Measurements from ENCODE around the gene STING1.
A peak's percentile ranks its signal among the peaks of the same experiment; 100 is the strongest.

DNA sequence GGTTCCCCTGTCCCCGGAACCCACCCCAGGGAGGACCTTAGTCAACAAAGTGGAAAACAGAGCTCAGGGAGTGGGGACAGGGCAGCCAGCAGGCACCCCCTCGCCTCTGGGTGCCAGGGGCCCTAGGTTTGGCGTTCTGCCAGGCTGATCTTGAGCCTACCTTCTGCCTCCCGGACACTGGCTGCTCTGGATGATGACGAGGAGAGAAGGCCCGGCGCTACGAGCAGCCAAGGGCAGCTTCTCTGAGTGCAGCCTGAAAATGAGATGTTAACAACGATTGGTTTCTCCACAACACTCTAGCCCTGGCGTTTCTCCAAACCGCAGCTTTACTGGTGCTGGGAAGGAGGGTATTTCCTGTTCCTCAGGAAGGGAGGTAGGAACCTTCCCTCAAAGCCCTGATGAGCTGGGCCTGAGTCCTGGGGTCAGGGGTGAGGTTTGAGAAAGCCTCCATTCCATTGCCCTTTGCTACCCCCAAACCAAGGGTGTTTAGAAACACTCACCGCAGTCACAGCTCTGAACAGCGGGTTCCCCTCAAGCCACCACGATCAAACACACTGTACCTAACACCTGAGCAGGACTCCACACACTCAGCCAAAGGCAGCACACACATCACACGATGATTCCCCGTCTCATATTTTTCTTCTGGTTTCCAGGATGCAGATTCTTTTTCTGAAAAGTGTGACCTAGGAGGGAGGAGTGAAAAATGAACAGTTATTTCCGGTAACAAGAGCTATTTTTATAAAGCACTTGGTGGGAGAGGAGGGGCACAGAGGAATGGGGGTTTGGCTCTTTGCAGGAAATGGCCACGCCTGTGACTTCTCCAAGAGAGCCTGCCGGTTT is at the start of gene STING1:
- peak; percentile 62 for TF ChIP-seq POLR2AphosphoS5 (IDR thresholded peaks at IDR 0.05; ENCODE audit: low read depth)
- TF ChIP-seq, protein P1, sequence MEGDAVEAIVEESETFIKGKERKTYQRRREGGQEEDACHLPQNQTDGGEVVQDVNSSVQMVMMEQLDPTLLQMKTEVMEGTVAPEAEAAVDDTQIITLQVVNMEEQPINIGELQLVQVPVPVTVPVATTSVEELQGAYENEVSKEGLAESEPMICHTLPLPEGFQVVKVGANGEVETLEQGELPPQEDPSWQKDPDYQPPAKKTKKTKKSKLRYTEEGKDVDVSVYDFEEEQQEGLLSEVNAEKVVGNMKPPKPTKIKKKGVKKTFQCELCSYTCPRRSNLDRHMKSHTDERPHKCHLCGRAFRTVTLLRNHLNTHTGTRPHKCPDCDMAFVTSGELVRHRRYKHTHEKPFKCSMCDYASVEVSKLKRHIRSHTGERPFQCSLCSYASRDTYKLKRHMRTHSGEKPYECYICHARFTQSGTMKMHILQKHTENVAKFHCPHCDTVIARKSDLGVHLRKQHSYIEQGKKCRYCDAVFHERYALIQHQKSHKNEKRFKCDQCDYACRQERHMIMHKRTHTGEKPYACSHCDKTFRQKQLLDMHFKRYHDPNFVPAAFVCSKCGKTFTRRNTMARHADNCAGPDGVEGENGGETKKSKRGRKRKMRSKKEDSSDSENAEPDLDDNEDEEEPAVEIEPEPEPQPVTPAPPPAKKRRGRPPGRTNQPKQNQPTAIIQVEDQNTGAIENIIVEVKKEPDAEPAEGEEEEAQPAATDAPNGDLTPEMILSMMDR (IDR thresholded peaks at IDR 0.05; ENCODE audit: insufficient read depth, low read length): no peak
- TF ChIP-seq, protein P2, sequence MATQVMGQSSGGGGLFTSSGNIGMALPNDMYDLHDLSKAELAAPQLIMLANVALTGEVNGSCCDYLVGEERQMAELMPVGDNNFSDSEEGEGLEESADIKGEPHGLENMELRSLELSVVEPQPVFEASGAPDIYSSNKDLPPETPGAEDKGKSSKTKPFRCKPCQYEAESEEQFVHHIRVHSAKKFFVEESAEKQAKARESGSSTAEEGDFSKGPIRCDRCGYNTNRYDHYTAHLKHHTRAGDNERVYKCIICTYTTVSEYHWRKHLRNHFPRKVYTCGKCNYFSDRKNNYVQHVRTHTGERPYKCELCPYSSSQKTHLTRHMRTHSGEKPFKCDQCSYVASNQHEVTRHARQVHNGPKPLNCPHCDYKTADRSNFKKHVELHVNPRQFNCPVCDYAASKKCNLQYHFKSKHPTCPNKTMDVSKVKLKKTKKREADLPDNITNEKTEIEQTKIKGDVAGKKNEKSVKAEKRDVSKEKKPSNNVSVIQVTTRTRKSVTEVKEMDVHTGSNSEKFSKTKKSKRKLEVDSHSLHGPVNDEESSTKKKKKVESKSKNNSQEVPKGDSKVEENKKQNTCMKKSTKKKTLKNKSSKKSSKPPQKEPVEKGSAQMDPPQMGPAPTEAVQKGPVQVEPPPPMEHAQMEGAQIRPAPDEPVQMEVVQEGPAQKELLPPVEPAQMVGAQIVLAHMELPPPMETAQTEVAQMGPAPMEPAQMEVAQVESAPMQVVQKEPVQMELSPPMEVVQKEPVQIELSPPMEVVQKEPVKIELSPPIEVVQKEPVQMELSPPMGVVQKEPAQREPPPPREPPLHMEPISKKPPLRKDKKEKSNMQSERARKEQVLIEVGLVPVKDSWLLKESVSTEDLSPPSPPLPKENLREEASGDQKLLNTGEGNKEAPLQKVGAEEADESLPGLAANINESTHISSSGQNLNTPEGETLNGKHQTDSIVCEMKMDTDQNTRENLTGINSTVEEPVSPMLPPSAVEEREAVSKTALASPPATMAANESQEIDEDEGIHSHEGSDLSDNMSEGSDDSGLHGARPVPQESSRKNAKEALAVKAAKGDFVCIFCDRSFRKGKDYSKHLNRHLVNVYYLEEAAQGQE (IDR thresholded peaks at IDR 0.05; ENCODE audit: insufficient replicate concordance, low read depth): no peak
